Fibroblast of lung (primary cell): ENCODE measurements around the gene STRN3. TPM values are rescaled to one million over a fixed set of nuclear protein-coding genes. Genes with fewer than 3 reads are reported as not detected.

Source experiments
- DNase-seq, 2 donors: peaks; one replicate each; pipeline versions ENCODE4 v3.0.0 to v3.0.0-alpha.2; 2010; ENCODE audit warnings: low read depth in 2 of 2
- H2AFZ ChIP-seq: 2 replicates; pipeline ENCODE4 v1.5.1; 2012; ENCODE audit warnings: low read length, control low read depth, inconsistent platforms
- H3K27ac ChIP-seq: 2 replicates; pipeline ENCODE4 v1.5.1; 2011; ENCODE audit warnings: low read length, control low read depth; ENCODE audit not compliant: insufficient read depth
- H3K27me3 ChIP-seq: 2 replicates; pipeline ENCODE4 v1.5.1; 2011; ENCODE audit warnings: mild to moderate bottlenecking, low read length; ENCODE audit not compliant: control insufficient read depth, insufficient read depth
- H3K36me3 ChIP-seq: 2 replicates; pipeline ENCODE4 v1.5.1; 2011; ENCODE audit warnings: low read length; ENCODE audit not compliant: control insufficient read depth, insufficient read depth
- H3K4me1 ChIP-seq: 2 replicates; pipeline ENCODE4 v1.5.1; 2011; ENCODE audit warnings: low read length; ENCODE audit not compliant: control insufficient read depth, insufficient read depth; ENCODE audit errors: extremely low read depth
- H3K4me2 ChIP-seq: 2 replicates; pipeline ENCODE4 v1.5.1; 2011; ENCODE audit warnings: low read length, control low read depth; ENCODE audit not compliant: insufficient read depth; ENCODE audit errors: extremely low read depth
- H3K4me3 ChIP-seq, 4 experiments: fragments of 200-600 bp in 1 of 4; sonication (generic) in 1 of 4; replicated peaks in 1 of 4; 2 replicates each; pipeline ENCODE4 v1.5.1; 2011 to 2016; ENCODE audit warnings: low read length in 4 of 4, low read depth in 3 of 4, mild to moderate bottlenecking in 3 of 4, control low read depth in 2 of 4, inconsistent platforms in 1 of 4, mixed read lengths in 1 of 4; ENCODE audit not compliant: insufficient read depth in 1 of 4; ENCODE audit errors: control extremely low read depth in 1 of 4
- H3K79me2 ChIP-seq: 2 replicates; pipeline ENCODE4 v1.5.1; 2012; ENCODE audit warnings: mild to moderate bottlenecking, low read length, inconsistent platforms; ENCODE audit not compliant: control insufficient read depth, insufficient read depth
- H3K9ac ChIP-seq: 2 replicates; pipeline ENCODE4 v1.5.1; 2011; ENCODE audit warnings: mild to moderate bottlenecking, low read length, control low read depth; ENCODE audit not compliant: insufficient read depth
- H3K9me3 ChIP-seq: 2 replicates; pipeline ENCODE4 v1.5.1; 2012; ENCODE audit warnings: low read depth, low read length; ENCODE audit not compliant: control insufficient read depth, insufficient read depth
- H4K20me1 ChIP-seq: 2 replicates; pipeline ENCODE4 v1.5.1; 2011; ENCODE audit warnings: low read length; ENCODE audit not compliant: control insufficient read depth, insufficient read depth; ENCODE audit errors: extremely low read depth
- EZH2 ChIP-seq: IDR thresholded peaks from 2 replicates; pipeline ENCODE4 v1.5.1; 2012; ENCODE audit warnings: low read length, control low read depth, mild to moderate bottlenecking; ENCODE audit errors: missing control alignments
- polyA plus RNA-seq, 2 donors: library from polyadenylated mRNA; depleted of rRNA in 1 of 2; stranded (reverse) in 1 of 2; unstranded in 1 of 2; fragments of >200 nt; gene quantifications; 2 replicates each; pipeline ENCODE4 v1.2.1, GENCODE V29; 2011 to 2012; ENCODE audit warnings: missing spikeins in 1 of 2
- total RNA-seq: library from RNA; depleted of rRNA; stranded (reverse); fragments of >200 nt; gene quantifications from 2 replicates; pipeline ENCODE4 v1.2.1, GENCODE V29; 2014
- TF ChIP-seq, protein P1 (sequence below), 2 donors: IDR thresholded peaks in 1 of 2; conservative IDR thresholded peaks in 1 of 2; 1 replicate in 1 of 2; 2 replicates in 1 of 2; pipeline ENCODE4 v1.5.1; 2011 to 2012; ENCODE audit warnings: low read length in 2 of 2, control low read depth in 1 of 2, inconsistent platforms in 1 of 2, low read depth in 1 of 2, mild to moderate bottlenecking in 1 of 2

The STRN3 gene
- total and polyA plus RNA-seq, 2 donors (not counting 1 experiment from before 2014, with no cell fraction given) = 42.0 to 88.2 TPM

DNA sequence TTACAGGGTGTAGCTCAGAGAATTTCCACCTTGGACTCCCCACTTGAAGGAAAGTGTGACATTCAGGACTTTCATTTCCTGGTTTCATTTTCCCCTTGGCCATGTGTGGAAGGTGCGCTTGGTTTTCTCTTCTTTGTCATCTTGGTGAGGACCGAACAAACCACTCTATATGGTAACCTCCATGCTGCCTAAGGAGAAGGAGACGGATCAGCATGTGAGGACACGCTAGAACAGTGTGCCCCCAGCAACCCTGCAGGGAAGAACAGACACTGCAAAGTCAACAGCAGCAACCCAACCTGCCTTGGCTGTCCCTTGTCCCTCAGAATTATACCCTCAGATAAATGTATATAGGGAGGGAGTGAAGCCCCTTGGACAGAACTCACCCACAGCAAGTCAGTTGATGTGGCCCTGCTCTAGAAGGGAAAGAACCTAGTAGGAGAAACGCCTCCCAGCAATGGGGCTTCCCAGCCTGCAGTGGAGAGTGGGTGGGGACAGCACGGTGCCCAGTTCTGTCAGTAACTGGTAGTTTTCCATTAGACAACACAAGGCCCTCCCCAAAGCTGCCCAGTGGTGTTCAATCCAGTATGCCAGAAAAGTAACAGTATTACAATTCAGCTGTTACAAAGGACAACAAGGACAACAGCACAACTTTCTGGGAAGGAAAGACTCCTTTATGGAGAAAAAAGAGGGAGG is 170.7 kb downstream of the STRN3 start:
- H4K20me1 ChIP-seq = no peaks in the 10 kb centered on the region
- no peaks in the 10 kb centered on the region for H3K36me3 ChIP-seq
- DNase-seq = no peak
- no peak overlapping the region for H2AFZ ChIP-seq
- H3K27ac ChIP-seq = no peak overlapping the region
- no peaks in the 10 kb centered on the region for H3K79me2 ChIP-seq
- no peak overlapping the region for H3K4me2 ChIP-seq
- H3K4me3 ChIP-seq = no peak overlapping the region
- TF ChIP-seq, protein P1, sequence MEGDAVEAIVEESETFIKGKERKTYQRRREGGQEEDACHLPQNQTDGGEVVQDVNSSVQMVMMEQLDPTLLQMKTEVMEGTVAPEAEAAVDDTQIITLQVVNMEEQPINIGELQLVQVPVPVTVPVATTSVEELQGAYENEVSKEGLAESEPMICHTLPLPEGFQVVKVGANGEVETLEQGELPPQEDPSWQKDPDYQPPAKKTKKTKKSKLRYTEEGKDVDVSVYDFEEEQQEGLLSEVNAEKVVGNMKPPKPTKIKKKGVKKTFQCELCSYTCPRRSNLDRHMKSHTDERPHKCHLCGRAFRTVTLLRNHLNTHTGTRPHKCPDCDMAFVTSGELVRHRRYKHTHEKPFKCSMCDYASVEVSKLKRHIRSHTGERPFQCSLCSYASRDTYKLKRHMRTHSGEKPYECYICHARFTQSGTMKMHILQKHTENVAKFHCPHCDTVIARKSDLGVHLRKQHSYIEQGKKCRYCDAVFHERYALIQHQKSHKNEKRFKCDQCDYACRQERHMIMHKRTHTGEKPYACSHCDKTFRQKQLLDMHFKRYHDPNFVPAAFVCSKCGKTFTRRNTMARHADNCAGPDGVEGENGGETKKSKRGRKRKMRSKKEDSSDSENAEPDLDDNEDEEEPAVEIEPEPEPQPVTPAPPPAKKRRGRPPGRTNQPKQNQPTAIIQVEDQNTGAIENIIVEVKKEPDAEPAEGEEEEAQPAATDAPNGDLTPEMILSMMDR (conservative IDR thresholded peaks at IDR 0.05 in 1 of 2, IDR thresholded peaks at IDR 0.05 in 1 of 2; ENCODE audit: low read depth in 1 of 2, low read length in 2 of 2) = no peak
- no peak for TF ChIP-seq EZH2
- H3K9ac ChIP-seq = no peak overlapping the region
- H3K27me3 ChIP-seq = peaks cover 3% of the 10 kb centered on the region
- H3K4me1 ChIP-seq = no peaks in the 10 kb centered on the region
- H3K9me3 ChIP-seq = no peaks in the 10 kb centered on the region

- Histone ChIP-seq H3K9ac (no peak overlapping the region), H3K27ac (no peak overlapping the region), H3K27me3 (no peaks in the 10 kb centered on the region), H3K4me2 (no peak overlapping the region), H3K36me3 (no peaks in the 10 kb centered on the region), H3K9me3 (no peaks in the 10 kb centered on the region), H2AFZ (no peak overlapping the region), H3K79me2 (no peaks in the 10 kb centered on the region), H4K20me1 (no peaks in the 10 kb centered on the region), H3K4me3 (no peak overlapping the region), H3K4me1 (no peaks in the 10 kb centered on the region)
- TF ChIP-seq EZH2 = no peak
- TF ChIP-seq, protein P1 (conservative IDR thresholded peaks at IDR 0.05 in 1 of 2, IDR thresholded peaks at IDR 0.05 in 1 of 2; ENCODE audit: low read depth in 1 of 2, low read length in 2 of 2) = no peak
- DNase-seq = no peak
Measured at GRCh38 chr14:30854492-30854891, 171.7 kb downstream of the STRN3 start.

DNA sequence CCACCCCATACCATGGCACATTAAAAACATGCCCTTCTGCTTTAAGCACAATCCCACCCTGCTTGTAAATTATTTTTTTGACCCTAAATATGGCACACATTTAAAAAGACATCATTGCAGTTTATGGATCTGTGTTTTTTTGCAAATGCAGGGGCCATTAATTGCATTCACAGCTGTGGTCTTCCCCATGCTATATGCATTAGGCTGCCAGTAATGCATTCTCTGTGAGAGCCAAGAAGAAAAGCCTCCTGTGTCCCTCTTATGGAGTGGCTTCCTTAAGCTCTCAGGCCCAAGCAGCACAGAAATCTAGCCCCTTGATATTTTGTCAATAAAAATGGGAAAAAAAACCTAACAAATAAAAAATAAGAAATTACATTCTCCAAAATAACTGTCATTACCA is 172.2 kb downstream of the STRN3 start:
- no peak overlapping the region for H3K9ac ChIP-seq
- H3K4me2 ChIP-seq = no peak overlapping the region
- no peak overlapping the region for H3K27ac ChIP-seq
- H3K36me3 ChIP-seq = no peaks in the 10 kb centered on the region
- H3K4me1 ChIP-seq = no peaks in the 10 kb centered on the region
- H3K4me3 ChIP-seq = no peak overlapping the region
- H2AFZ ChIP-seq = no peak overlapping the region
- TF ChIP-seq, protein P1 (conservative IDR thresholded peaks at IDR 0.05 in 1 of 2, IDR thresholded peaks at IDR 0.05 in 1 of 2; ENCODE audit: low read depth in 1 of 2, low read length in 2 of 2) = no peak
- TF ChIP-seq EZH2 = no peak
- no peak for DNase-seq
- H3K27me3 ChIP-seq = no peaks in the 10 kb centered on the region
- H3K9me3 ChIP-seq = no peaks in the 10 kb centered on the region
- no peaks in the 10 kb centered on the region for H4K20me1 ChIP-seq
- H3K79me2 ChIP-seq = no peaks in the 10 kb centered on the region
